ENCODE measurements around the gene CA12.

DNA sequence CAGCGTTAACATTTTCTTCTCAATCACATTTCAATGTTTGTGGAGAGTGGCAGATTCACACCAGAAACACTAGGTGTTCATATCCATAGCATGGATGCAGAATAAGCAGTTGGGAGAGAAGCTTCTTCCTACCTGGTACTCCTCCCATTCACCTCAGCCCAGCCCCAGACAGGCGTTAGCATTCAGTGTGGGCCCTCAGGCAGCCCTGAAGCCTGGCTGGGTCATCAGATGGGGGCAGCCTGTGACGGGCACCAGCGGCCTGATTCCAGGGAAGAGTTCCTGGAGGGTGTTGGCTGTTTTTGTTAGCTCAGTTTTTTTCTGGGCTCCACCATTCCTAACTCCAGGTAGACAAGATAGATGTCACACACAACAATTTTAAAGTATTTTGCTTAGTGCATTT, 73.2 kb downstream of the CA12 start:
- TF ChIP-seq, protein P1, sequence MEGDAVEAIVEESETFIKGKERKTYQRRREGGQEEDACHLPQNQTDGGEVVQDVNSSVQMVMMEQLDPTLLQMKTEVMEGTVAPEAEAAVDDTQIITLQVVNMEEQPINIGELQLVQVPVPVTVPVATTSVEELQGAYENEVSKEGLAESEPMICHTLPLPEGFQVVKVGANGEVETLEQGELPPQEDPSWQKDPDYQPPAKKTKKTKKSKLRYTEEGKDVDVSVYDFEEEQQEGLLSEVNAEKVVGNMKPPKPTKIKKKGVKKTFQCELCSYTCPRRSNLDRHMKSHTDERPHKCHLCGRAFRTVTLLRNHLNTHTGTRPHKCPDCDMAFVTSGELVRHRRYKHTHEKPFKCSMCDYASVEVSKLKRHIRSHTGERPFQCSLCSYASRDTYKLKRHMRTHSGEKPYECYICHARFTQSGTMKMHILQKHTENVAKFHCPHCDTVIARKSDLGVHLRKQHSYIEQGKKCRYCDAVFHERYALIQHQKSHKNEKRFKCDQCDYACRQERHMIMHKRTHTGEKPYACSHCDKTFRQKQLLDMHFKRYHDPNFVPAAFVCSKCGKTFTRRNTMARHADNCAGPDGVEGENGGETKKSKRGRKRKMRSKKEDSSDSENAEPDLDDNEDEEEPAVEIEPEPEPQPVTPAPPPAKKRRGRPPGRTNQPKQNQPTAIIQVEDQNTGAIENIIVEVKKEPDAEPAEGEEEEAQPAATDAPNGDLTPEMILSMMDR (IDR thresholded peaks at IDR 0.05), result no peak
- no peak for TF ChIP-seq POLR2A (IDR thresholded peaks at IDR 0.05)

Data from Peyer's patch (tissue), 4 donors.